ENCODE measurements around the gene HSPD1. TPM values are rescaled to one million over a fixed set of nuclear protein-coding genes. Genes with fewer than 3 reads are reported as not detected.
A peak's percentile ranks its signal among the peaks of the same experiment; 100 is the strongest.

Gene HSPD1
- total RNA-seq: 100 to 1,000 TPM; 344 to 822 TPM

DNA sequence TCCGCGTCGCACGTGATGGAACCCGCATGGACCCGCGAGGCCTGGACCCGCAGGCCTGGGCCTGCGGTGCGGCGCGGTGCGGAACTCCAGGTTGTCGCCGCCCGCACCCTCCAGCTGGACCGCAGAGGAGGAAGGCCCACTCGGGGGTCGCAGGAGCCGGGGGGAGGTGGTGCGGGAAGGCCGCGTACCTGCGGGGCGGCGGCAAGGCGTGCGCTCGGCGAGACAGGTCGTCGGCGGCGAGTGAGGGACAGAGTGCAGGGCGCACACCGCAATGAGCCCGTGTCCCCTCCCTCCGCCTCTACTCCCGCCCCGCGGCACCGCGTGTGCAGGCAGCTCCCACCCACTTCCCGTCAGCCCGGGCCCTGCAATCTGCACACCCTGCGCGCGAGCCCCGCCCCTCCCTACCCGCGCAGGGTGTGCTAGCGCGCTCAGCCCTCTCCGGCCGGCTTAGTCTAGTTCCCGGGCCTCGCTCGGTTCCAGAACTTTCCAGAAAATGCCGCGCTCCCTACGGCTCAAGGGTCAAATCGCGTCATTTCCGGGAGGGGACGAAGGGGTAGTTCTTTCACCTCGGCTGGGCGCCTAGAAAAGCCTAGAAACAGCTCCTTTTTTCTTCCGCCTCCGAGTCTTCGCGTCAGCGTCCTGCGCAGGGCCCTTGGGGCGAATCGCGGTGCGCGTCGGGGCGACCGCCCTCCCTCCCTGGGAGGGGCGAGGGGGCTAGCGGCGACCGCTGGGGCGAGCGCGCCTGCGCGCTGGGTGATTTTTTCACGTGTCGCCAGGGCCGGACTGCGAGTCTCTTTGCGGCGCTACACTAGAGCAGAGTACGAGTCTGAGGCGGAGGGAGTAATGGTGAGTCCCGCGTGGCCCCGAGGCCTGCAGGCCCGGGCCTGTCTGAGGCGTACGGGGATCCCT, at the start of gene HSPD1, which contains the start of gene HSPE1:
TSS of gene HSPD1 (minus strand) at position 247 of the 909 bp plus-strand sequence. CDS start 992 bp downstream, outside the sequence.
TSS of gene HSPE1 (plus strand) at position 786 of the 909 bp plus-strand sequence. CDS start at position 844, 58 bp downstream.
- Mint-ChIP-seq H3K27ac (peak within 1 kb of the TSS; percentile 95), H3K4me1 (peaks cover 17% of the 10 kb centered on the region), H3K4me3 (peak within 1 kb of the TSS; percentile 98), H3K9me3 (no peaks in the 10 kb centered on the region), H3K36me3 (ENCODE audit: low read depth) (peaks cover 94% of the 10 kb centered on the region), H3K27me3 (no peaks in the 10 kb centered on the region)
- peak; percentile 88 for ATAC-seq (replicated peaks)

DNA sequence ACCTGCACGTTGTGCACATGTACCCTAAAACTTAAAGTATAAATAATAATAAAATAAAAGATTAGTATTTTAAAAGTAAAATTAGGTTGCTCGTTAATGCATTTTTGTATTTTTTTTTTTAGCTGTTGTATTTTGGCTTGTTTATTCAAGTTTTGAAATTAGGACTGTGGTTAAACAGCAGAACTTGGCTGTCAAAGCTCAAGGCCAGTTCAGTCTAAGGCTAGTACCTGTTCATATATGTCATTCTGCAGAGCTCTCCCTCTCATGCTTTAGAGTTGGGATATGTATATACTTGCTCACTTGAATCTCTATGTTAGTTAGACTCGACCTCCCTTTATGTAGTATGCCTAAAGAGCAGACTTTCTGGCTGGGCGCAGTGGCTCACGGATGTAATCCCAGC, 48.9 kb upstream of the HSPD1 start:
- peaks cover 6% of the 10 kb centered on the region for H3K4me1 Mint-ChIP-seq
- ATAC-seq (replicated peaks): no peak
- no peak overlapping the region for H3K4me3 Mint-ChIP-seq
- H3K36me3 Mint-ChIP-seq (ENCODE audit: low read depth): peaks cover 91% of the 10 kb centered on the region
- H3K27ac Mint-ChIP-seq: no peak overlapping the region
- H3K9me3 Mint-ChIP-seq: no peaks in the 10 kb centered on the region
- no peaks in the 10 kb centered on the region for H3K27me3 Mint-ChIP-seq

DNA sequence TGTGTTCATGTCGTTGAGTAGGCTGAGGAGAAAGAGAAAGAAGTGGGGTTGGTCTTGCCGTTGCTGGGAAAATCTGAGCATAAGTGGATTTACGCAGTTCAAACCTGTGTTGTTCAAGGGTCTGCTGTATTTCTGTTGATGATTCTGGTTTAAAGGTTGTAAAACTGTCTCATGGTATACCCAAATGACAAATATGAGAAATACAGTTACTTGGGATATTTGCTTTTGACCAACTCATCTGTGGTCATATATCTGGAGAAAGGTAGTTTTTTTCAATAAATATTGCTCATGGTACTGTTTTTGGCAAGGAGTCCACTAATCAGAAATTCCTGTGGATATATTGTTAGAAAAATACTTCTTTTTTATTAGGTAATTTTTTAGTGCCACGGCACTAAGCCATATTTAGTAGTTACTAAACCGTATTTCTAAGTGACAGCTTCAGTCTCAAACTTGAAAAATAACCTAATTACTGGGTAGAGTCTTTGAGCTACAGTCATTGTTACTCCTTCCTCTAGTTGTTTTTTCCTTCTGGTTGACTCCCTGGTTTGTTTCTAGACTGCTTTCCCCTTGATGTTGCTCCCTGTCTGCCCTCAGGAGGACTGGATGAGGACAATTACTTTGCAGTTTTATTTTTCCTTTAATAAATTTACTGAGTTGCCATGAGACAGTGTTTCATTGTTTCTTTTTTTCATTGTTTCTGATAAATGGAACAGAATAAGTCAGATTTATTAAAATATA, 47.7 kb upstream of the HSPD1 start:
- Mint-ChIP-seq H3K4me1 (peaks cover 6% of the 10 kb centered on the region), H3K9me3 (no peaks in the 10 kb centered on the region), H3K27me3 (no peaks in the 10 kb centered on the region), H3K4me3 (no peak overlapping the region), H3K36me3 (ENCODE audit: low read depth) (peaks cover 91% of the 10 kb centered on the region), H3K27ac (peak overlapping the region; percentile 72)
- no peak for ATAC-seq (replicated peaks)

DNA sequence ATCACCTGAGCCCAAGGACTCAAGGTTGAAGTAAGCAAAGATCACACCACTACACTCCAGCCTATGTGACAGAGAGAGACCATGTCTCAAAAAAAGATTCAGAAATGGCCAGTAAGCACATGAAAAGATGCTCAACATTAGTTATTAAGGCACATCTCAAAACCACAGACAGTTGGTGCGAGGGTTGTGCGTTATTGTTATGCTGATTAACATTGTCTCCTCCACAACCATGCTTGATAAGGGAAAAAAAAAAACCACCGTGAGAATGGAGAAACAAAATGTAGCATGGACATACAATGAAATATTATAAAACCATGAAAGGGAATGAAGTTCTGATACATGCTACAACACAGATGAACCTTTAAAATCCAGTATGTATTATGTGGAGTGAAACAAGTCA, 43.6 kb upstream of the HSPD1 start:
- Mint-ChIP-seq H3K4me3 (no peak overlapping the region), H3K4me1 (peaks cover 18% of the 10 kb centered on the region), H3K27ac (no peak overlapping the region), H3K36me3 (ENCODE audit: low read depth) (peaks cover 91% of the 10 kb centered on the region), H3K27me3 (no peaks in the 10 kb centered on the region), H3K9me3 (no peaks in the 10 kb centered on the region)
- ATAC-seq (replicated peaks): no peak

DNA sequence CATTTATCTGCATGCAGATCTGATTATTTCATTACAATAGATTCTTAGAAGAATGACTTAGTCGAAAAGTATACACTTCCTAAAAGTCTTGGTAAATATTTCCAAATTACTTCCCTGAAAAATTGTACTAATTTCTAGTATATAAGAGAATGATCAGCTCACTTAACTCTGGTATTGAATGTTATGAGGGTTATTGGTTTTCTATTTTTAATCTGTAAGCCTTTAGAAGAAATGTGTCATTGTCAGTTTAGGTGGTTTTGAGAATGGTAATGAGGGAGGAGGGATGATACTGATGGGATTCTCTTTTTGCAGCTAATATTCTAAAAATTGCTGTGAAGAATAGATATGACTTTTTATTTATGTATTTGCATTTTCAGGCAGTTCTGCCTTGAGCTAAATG, 40.1 kb upstream of the HSPD1 start:
- H3K4me3 Mint-ChIP-seq: no peak overlapping the region
- peaks cover 100% of the 10 kb centered on the region for H3K36me3 Mint-ChIP-seq (ENCODE audit: low read depth)
- no peak for ATAC-seq (replicated peaks)
- H3K9me3 Mint-ChIP-seq: no peaks in the 10 kb centered on the region
- no peak overlapping the region for H3K27ac Mint-ChIP-seq
- H3K4me1 Mint-ChIP-seq: peaks cover 20% of the 10 kb centered on the region
- no peaks in the 10 kb centered on the region for H3K27me3 Mint-ChIP-seq

DNA sequence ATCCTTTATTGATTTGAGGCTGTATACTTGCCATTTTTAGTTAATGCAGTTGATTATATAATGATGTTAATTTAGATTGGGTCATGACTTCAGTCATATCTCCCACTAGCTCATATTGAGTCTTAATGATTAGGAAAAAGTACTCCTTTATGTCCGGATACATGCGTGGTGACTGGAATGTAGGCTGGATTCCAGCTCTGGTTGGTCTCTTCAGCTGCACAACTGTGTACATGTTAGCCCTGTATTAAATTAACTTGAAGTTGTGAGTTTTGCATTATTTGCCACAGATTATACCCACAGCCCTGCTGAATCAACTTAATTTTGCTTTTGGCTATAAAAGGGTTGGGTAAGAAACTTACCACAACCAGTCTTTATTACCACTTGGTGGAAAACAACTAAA, 38.8 kb upstream of the HSPD1 start:
- H3K4me3 Mint-ChIP-seq: no peak overlapping the region

DNA sequence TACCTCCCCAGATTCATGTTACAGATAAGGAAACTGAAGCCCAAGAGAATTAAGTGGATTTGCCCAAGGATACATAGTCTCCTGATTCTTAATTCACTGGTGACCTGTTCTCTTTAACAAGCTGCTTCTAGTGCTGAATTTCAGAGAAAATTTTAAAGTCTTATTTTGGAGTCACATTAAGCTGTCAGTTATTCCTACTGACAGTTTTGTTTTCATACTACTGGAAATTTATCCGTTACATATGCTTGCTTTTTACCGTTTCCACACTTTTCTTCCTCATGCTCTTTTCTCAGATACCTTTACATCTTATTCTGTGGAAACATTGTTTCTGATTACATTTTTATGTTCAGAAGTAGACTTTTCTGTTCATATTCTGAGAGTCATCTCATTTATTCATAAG, 17.5 kb upstream of the HSPD1 start:
- H3K27me3 Mint-ChIP-seq: no peaks in the 10 kb centered on the region
- no peaks in the 10 kb centered on the region for H3K9me3 Mint-ChIP-seq
- peak overlapping the region; percentile 95 for H3K4me3 Mint-ChIP-seq
- peaks cover 37% of the 10 kb centered on the region for H3K36me3 Mint-ChIP-seq (ENCODE audit: low read depth)
- peak overlapping the region; percentile 96 for H3K27ac Mint-ChIP-seq
- peaks cover 13% of the 10 kb centered on the region for H3K4me1 Mint-ChIP-seq
- no peak for ATAC-seq (replicated peaks)

More for the DNA sequence above, 38.8 kb upstream of the HSPD1 start:
- Mint-ChIP-seq H3K4me1 (peaks cover 23% of the 10 kb centered on the region), H3K36me3 (ENCODE audit: low read depth) (peaks cover 97% of the 10 kb centered on the region), H3K27ac (peak overlapping the region; percentile 65), H3K9me3 (no peaks in the 10 kb centered on the region), H3K27me3 (no peaks in the 10 kb centered on the region)
- ATAC-seq (replicated peaks): no peak

DNA sequence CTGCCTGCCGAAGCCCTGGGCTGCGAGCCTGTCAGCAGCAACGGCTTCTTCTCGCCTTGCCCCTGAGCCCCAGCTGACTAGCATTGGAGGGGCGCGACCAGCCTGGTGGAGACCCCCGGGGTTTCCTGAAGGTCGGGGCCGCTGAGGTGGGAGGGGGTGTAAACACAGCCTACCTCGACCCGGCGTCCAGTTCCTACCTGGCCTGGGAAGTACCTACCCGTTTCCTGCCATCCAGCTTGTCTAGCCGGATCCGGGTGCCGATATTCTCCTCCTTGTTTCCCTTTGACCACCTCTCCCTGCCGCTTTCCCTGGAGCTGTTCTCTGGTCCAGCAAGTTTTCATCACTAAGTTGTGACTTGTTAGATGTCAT, 16.7 kb upstream of the HSPD1 start:
- H3K36me3 Mint-ChIP-seq (ENCODE audit: low read depth): peaks cover 32% of the 10 kb centered on the region
- peak overlapping the region; percentile 96 for H3K27ac Mint-ChIP-seq
- ATAC-seq (replicated peaks): peak; percentile 11
- H3K4me1 Mint-ChIP-seq: peaks cover 13% of the 10 kb centered on the region
- H3K27me3 Mint-ChIP-seq: no peaks in the 10 kb centered on the region
- no peaks in the 10 kb centered on the region for H3K9me3 Mint-ChIP-seq
- peak overlapping the region; percentile 95 for H3K4me3 Mint-ChIP-seq

DNA sequence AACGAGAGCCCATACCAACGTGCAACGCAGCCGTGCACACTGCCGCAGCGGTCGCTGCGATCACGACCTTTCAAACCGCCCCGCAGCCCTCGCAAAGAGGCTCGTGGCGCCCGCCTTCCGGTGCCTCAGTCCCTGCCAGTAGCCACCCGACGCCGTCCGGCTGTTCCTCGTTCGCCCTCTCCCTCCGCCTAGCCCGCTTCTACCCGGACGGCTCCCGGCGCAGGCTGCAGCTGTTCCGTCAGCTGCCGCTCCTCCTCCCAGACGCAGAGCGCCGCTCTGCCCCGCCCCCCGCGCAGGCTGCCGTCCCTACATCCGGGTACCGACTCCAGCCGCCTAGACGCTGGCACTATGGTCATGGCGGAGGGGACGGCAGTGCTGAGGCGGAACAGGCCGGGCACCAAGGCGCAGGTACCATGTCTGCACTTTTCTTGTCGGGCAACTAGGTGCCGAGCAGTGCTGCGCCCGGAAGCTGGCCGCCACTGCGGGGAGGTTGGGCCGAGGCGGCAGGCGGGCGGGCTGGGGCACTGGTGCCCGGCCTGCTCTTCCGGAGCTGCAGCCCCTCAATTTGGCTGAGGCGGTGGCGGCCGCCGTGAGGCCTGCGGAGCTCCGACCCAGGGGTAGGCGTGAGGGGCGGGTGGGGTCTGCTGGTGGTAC, 16.2 kb upstream of the HSPD1 start, which contains the start of gene MOB4:
TSS of gene MOB4 (plus strand) at position 328 of the 654 bp plus-strand sequence. CDS start at position 349, 21 bp downstream.
- ATAC-seq (replicated peaks): peak; percentile 98
- Mint-ChIP-seq H3K27ac (peak within 1 kb of the TSS; percentile 96), H3K4me1 (peaks cover 9% of the 10 kb centered on the region), H3K27me3 (no peaks in the 10 kb centered on the region), H3K36me3 (ENCODE audit: low read depth) (peaks cover 27% of the 10 kb centered on the region), H3K9me3 (no peaks in the 10 kb centered on the region), H3K4me3 (peak within 1 kb of the TSS; percentile 95)

DNA sequence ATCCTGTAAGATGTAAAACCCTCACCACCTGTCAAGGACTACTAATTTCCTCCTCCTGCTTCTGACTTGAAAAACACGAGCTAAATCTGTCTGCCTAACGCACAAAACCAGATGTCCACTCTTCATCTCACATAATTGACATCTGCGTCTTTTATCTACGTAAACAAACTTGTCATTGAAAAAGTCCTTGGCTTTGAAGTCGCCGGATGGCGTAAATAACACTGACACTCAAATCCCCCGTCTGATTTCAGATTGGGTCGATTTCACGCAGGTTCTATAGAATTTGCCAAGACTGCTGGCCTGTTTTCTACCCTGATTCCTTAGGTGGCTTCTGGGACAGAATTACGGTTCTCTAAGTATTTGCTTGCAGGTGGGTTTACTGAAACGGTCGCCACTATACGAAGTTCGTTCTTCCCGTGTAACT, 15.7 kb upstream of the HSPD1 start:
- Mint-ChIP-seq H3K4me3 (peak overlapping the region; percentile 95), H3K36me3 (ENCODE audit: low read depth) (peaks cover 22% of the 10 kb centered on the region), H3K27ac (peak overlapping the region; percentile 96), H3K9me3 (no peaks in the 10 kb centered on the region), H3K27me3 (no peaks in the 10 kb centered on the region), H3K4me1 (peaks cover 9% of the 10 kb centered on the region)
- peak; percentile 8 for ATAC-seq (replicated peaks)

DNA sequence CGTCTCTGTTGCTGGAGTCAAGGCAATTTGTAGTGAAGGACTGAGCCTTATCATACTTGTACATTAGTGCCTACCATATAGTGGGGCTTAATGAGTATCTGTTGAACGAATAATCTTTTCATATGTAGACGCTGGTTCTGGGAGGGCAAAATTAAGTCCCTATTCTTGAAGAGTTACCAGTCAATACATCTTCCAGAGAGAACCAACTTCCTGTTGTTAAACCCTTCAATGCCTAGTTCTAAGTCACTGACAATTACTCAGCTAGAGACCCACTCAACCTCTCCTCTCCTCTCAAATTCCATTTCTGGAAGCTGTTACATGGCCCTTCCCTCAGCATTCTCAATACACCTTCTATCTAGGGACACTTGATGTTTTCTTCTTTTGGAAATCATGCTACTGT, 15.1 kb upstream of the HSPD1 start:
- no peaks in the 10 kb centered on the region for H3K9me3 Mint-ChIP-seq
- ATAC-seq (replicated peaks): no peak
- H3K27ac Mint-ChIP-seq: peak overlapping the region; percentile 96
- no peaks in the 10 kb centered on the region for H3K27me3 Mint-ChIP-seq
- peak overlapping the region; percentile 95 for H3K4me3 Mint-ChIP-seq
- peaks cover 9% of the 10 kb centered on the region for H3K4me1 Mint-ChIP-seq
- peaks cover 18% of the 10 kb centered on the region for H3K36me3 Mint-ChIP-seq (ENCODE audit: low read depth)

DNA sequence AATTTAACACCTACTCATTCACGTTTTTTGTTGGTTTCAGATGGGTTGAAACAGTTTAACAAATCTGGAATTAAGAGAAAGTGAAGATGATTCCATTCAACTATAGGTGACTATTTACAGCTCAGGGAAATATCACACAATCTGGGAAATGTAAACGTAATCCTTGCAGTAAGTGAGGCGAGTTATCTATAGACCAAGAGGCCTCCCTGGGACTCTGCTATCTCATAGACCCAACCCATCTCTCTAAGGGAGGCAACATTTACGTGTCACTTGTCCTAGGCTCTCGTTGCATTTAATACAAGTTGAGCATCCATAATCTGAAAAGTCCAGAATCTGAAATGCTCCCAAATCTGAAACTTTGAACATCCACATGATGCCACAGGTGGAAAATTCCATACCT, 14.3 kb upstream of the HSPD1 start:
- ATAC-seq (replicated peaks): no peak
- no peak overlapping the region for H3K4me3 Mint-ChIP-seq

DNA sequence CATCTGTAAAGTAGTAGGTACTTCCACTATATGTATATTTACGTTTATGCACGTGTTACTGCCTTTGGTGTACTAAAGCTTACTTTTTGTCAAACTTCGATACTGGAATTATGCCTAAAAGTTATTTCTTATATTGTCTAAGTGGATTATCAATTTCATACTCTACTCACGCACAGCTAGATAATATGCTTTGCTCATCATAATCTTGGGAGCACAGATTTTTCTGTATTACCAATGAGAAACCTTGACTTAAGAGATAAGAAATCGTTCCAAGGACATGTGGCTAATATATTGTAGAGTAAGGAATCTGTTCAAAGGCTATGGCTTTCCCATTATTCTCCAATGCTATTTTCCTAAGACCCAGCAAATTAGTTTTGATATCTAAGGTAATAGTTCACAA, 7.0 kb upstream of the HSPD1 start:
- peaks cover 8% of the 10 kb centered on the region for H3K4me1 Mint-ChIP-seq
- no peaks in the 10 kb centered on the region for H3K27me3 Mint-ChIP-seq
- no peak for ATAC-seq (replicated peaks)
- H3K4me3 Mint-ChIP-seq: no peak overlapping the region
- no peaks in the 10 kb centered on the region for H3K9me3 Mint-ChIP-seq
- peaks cover 47% of the 10 kb centered on the region for H3K36me3 Mint-ChIP-seq (ENCODE audit: low read depth)
- H3K27ac Mint-ChIP-seq: no peak overlapping the region

More for the DNA sequence above, 14.3 kb upstream of the HSPD1 start:
- Mint-ChIP-seq H3K9me3 (no peaks in the 10 kb centered on the region), H3K27ac (no peak overlapping the region), H3K27me3 (no peaks in the 10 kb centered on the region), H3K36me3 (ENCODE audit: low read depth) (peaks cover 13% of the 10 kb centered on the region), H3K4me1 (peaks cover 9% of the 10 kb centered on the region)

DNA sequence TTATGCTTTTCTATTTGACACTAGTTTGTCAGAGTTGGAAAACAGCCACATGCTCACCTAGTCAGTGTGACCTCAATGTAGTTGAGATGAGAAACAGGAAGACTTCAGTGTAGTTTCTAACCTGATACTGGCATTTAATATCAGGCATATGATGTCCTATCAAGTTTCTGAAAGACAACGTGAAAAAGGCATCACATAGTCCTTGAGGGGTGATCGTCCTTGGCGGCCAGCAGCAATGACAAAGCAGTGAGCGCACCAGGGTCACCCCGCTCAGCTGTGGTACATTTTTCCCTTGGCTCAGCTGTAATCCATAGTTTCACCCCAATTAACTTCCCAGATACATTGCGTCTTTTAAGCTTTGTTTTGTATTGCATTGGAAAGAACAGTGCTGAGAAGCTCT, 4.9 kb upstream of the HSPD1 start:
- ATAC-seq (replicated peaks): no peak
- no peaks in the 10 kb centered on the region for H3K9me3 Mint-ChIP-seq
- peaks cover 8% of the 10 kb centered on the region for H3K4me1 Mint-ChIP-seq
- H3K4me3 Mint-ChIP-seq: peak overlapping the region; percentile 98
- H3K36me3 Mint-ChIP-seq (ENCODE audit: low read depth): peaks cover 65% of the 10 kb centered on the region
- H3K27ac Mint-ChIP-seq: no peak overlapping the region
- no peaks in the 10 kb centered on the region for H3K27me3 Mint-ChIP-seq
